ENCODE measurements around the gene PRMT5. TPM values are rescaled to one million over a fixed set of nuclear protein-coding genes. Genes with fewer than 3 reads are reported as not detected.
"Not testable (repeated sequence)": the region's sequence is repeated elsewhere in the genome, so short reads cannot be mapped to it uniquely, and the experiment has no call there.

The PRMT5 gene
- total RNA-seq, 4 donors from 2014 or later = 42.9 to 53.2 (median 48.3) TPM

DNA sequence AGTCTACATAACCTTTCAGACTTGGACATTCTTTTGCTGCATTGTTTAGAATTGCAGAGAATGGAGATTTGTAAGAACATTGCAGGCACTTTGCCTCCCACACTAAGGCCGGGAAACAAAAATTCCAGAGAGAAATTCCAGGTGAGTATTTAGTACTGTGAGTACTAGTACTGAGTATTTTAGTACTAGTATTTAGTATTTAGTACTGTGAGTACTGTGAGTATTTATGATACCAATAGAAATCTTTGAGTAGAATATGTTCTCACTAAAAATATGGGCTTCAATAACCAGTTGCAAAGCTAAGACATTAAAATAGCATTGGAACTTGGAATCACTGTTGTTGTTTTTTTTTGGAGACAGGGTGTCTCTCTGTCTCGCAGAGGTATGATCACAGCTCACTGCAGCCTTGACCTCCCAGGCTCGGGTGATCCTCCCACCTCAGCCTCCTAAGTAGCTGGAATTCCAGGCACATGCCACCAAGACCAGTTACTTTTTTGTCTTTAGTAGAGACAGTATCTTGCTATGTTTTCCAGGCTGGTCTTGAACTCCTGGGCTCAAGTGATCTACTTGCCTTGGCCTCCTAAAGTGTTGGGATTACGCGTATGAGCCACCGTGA is 33.0 kb upstream of the PRMT5 start:
- no peak overlapping the region for H3K4me3 ChIP-seq (ENCODE audit: low read depth, poor library complexity, severe bottlenecking)
- TF ChIP-seq, protein P1, sequence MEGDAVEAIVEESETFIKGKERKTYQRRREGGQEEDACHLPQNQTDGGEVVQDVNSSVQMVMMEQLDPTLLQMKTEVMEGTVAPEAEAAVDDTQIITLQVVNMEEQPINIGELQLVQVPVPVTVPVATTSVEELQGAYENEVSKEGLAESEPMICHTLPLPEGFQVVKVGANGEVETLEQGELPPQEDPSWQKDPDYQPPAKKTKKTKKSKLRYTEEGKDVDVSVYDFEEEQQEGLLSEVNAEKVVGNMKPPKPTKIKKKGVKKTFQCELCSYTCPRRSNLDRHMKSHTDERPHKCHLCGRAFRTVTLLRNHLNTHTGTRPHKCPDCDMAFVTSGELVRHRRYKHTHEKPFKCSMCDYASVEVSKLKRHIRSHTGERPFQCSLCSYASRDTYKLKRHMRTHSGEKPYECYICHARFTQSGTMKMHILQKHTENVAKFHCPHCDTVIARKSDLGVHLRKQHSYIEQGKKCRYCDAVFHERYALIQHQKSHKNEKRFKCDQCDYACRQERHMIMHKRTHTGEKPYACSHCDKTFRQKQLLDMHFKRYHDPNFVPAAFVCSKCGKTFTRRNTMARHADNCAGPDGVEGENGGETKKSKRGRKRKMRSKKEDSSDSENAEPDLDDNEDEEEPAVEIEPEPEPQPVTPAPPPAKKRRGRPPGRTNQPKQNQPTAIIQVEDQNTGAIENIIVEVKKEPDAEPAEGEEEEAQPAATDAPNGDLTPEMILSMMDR (IDR thresholded peaks at IDR 0.05) = no peak
- no peak for TF ChIP-seq POLR2A (IDR thresholded peaks at IDR 0.05)
- intact Hi-C loops (cut with DNase I; ENCODE audit: low total_unique reads) = no loop called here
- no peak for DNase-seq (ENCODE audit: low spot score in 2 of 2)
- WGBS, 2 donors = 92 to 96% methylated on average over 6 of the region's 6 CpGs

DNA sequence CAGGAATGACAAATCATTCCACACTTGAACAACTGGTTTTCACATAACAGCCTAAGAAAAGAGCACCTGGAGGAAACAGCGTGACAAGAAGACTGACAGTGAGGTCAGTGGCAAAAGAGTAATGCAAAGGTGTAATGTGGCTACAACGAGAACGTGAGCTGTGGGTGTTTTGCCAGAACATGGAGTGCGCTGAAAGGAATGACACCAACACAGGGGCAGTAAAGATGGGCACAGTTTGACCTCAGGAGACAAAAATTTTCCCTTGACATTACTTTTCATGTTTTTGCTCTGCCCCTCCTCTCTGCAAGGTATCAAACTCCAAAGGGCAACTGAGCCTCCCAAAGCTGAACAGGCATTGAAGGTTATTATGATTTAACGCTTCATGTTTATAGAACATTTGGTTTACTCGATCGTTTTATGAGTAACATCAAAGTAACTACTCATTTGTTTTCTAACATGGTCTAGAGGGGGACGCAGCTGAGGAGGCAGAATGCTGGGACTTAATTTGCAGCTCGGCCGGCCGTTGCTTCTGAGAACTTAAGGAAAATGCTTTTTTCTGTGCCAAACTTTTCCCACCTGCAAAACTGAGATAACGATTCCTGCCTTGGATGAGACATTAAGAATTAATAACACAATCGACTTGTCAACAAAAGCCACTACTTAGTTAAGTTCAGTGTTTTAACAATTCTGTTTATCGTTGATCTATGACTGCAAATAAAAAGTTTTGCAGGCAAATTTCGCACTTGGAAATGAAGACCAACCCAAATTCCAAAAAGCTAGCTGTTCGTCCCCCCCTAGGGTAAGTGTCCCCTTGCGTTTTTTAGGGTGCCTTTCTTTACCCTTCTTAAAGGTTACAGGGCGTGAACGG is 26.8 kb upstream of the PRMT5 start:
- intact Hi-C loops (cut with DNase I; ENCODE audit: low total_unique reads) = no loop called here
- TF ChIP-seq, protein P1 (IDR thresholded peaks at IDR 0.05) = no peak
- no peak for TF ChIP-seq POLR2A (IDR thresholded peaks at IDR 0.05)
- DNase-seq (ENCODE audit: low spot score in 2 of 2) = peak in 1 of 2 donors; percentile 80
- 13 to 17% methylated on average over 19 of the region's 19 CpGs for WGBS, 2 donors
- peak overlapping the region; percentile 74 for H3K4me3 ChIP-seq (ENCODE audit: low read depth, poor library complexity, severe bottlenecking)

DNA sequence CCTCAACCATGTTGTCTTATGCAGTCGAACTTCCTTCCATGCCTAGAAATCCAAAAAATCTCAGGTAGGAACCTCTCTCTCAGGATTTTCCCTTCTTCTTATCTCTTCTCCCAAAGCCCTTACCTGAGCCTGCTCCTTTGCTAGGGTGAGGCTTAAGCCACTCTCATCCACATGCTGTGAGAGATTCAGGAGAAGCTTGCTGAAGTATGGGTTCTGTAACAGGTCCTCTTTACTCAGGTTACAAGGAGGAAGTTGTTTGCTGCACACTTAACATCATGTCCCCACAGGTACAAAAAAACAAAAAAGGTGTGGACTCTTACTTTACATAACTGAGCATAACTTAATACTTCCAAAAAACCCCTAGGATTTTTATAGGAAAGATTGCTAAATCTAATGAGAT is 23.2 kb upstream of the PRMT5 start:
- TF ChIP-seq, protein P1 (IDR thresholded peaks at IDR 0.05) = no peak
- TF ChIP-seq POLR2A (IDR thresholded peaks at IDR 0.05) = no peak
- intact Hi-C loops (cut with DNase I; ENCODE audit: low total_unique reads) = no loop called here
- WGBS, 2 donors = 93 to 97% methylated on average over 1 of the region's 1 CpG
- peak in 1 of 2 donors; percentile 3 for DNase-seq (ENCODE audit: low spot score in 2 of 2)
- no peak overlapping the region for H3K4me3 ChIP-seq (ENCODE audit: low read depth, poor library complexity, severe bottlenecking)

DNA sequence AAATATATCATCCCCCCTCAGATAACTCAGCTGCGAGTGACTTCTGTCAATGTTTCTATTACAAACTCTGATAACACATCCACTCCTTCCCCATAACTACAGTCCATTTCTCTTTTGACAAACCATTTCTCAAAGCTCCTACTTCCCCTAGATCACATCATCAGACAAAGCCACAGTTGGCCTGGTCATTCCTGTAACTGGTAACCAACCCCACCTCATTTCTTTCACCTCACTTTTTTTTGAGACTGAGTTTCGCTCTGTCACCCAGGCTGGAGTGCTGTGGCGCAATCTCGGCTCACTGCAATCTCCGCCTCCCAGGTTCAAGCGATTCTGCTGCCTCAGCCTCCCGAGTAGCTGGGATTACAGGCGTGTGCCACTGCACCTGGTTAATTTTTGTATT is 22.6 kb upstream of the PRMT5 start:
- DNase-seq (ENCODE audit: low spot score in 2 of 2) = peak in 1 of 2 donors; percentile 34
- H3K4me3 ChIP-seq (ENCODE audit: low read depth, poor library complexity, severe bottlenecking); intact Hi-C loops (cut with DNase I; ENCODE audit: low total_unique reads): not testable (repeated sequence)
- WGBS, 2 donors = 91 to 97% methylated on average over 8 of the region's 8 CpGs

DNA sequence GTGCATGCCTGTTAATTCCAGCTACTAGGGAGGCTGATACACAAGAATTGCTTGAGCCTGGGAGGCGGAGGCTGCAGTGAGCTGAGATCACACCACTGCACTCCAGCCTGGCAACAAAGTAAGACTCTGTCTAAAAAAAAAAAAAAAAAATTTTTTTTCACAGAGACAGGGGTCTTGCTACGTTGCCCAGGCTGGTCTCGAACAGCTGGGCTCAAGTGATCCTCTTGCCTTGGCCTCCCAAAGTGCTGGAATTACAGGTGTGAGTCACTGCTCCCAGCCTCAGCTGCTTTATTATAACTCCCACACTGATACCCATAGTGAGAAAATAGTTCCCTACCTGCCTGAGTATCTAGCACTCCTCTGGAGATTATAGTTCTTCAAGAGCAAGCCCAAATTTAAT is 16.5 kb upstream of the PRMT5 start:
- intact Hi-C loops (cut with DNase I; ENCODE audit: low total_unique reads) = no loop called here
- WGBS, 2 donors = 93 to 97% methylated on average over 3 of the region's 3 CpGs

DNA sequence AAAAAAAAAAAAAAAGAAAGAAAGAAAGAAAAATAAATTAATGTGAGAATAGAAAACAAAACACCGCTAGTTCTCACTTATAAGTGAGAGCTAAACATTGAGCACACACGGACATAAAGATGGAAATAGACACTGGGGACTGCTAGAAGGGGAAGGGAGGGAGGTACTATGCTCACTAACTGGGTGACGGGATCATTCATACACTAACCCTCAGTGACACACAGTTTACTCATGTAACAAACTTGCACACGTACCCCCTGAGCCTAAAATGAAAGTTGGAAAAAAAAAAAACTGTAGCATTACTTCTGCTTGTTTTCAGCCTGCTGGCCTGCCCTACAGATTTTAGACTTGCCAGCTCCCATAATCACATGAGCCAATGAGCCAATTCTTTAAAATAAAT is 10.5 kb upstream of the PRMT5 start:
- DNase-seq (ENCODE audit: low spot score in 2 of 2) = no peak
- no peak for TF ChIP-seq POLR2A (IDR thresholded peaks at IDR 0.05)
- TF ChIP-seq, protein P1 (IDR thresholded peaks at IDR 0.05) = no peak
- H3K4me3 ChIP-seq (ENCODE audit: low read depth, poor library complexity, severe bottlenecking) = no peak overlapping the region
- intact Hi-C loops (cut with DNase I; ENCODE audit: low total_unique reads) = no loop called here
- 90 to 93% methylated on average over 4 of the region's 4 CpGs for WGBS, 2 donors

More for the DNA sequence above, 16.5 kb upstream of the PRMT5 start:
- no peak overlapping the region for H3K4me3 ChIP-seq (ENCODE audit: low read depth, poor library complexity, severe bottlenecking)
- no peak for DNase-seq (ENCODE audit: low spot score in 2 of 2)
- no peak for TF ChIP-seq POLR2A (IDR thresholded peaks at IDR 0.05)
- TF ChIP-seq, protein P1 (IDR thresholded peaks at IDR 0.05) = no peak

Measured in lower leg skin (tissue), 4 donors.